Kidney (tissue), 14 donors: ENCODE data around the gene OR5AU1. TPM values are rescaled to one million over a fixed set of nuclear protein-coding genes. Genes with fewer than 3 reads are reported as not detected.

Experiments
- DNase-seq, 5 donors: peaks; one replicate each; pipeline ENCODE4 v3.0.0-alpha.2; 2013 to 2020
- FAIRE-seq: peaks from 2 replicates; lab custom pipeline; 2012; peaks lifted over from hg19 to GRCh38; lab: Jason Lieb, UNC
- H3K27ac ChIP-seq, 2 donors: one replicate each; pipeline ENCODE4 v1.7.0; 2013; ENCODE audit warnings: low read depth in 2 of 2, low read length in 2 of 2, inconsistent platforms in 1 of 2
- H3K27me3 ChIP-seq: one replicate; pipeline ENCODE4 v1.7.1; 2013; ENCODE audit warnings: low read length, inconsistent platforms; ENCODE audit not compliant: control insufficient read depth, insufficient read depth
- H3K36me3 ChIP-seq, 3 donors: one replicate each; pipeline versions ENCODE4 v1.7.0 to v1.7.1; 2013; ENCODE audit warnings: low read length in 3 of 3, control low read depth in 1 of 3, inconsistent platforms in 1 of 3; ENCODE audit not compliant: insufficient read depth in 3 of 3, control insufficient read depth in 2 of 3
- H3K4me1 ChIP-seq, 3 donors: one replicate each; pipeline versions ENCODE4 v1.7.0 to v1.7.1; 2013; ENCODE audit warnings: low read length in 3 of 3, inconsistent platforms in 1 of 3, low read depth in 1 of 3; ENCODE audit not compliant: control insufficient read depth in 2 of 3, insufficient read depth in 2 of 3
- H3K4me3 ChIP-seq, 3 donors: one replicate each; pipeline versions ENCODE4 v1.7.0 to v1.8.1; 2013; ENCODE audit warnings: low read length in 3 of 3, control low read depth in 1 of 3, inconsistent platforms in 1 of 3
- H3K9ac ChIP-seq, 3 donors: one replicate each; pipeline versions ENCODE4 v1.7.0 to v1.7.1; 2013; ENCODE audit warnings: low read length in 3 of 3, control low read depth in 1 of 3, inconsistent platforms in 1 of 3
- H3K9me3 ChIP-seq, 3 donors: one replicate each; pipeline versions ENCODE4 v1.7.0 to v1.7.1; 2013; ENCODE audit warnings: low read length in 3 of 3, control low read depth in 1 of 3, inconsistent platforms in 1 of 3; ENCODE audit not compliant: control insufficient read depth in 2 of 3, insufficient read depth in 1 of 3
- CTCF ChIP-seq: IDR thresholded peaks from 3 replicates; pipeline ENCODE4 v1.5.1; 2012; ENCODE audit warnings: mild to moderate bottlenecking, moderate library complexity, borderline replicate concordance; ENCODE audit not compliant: insufficient read depth; ENCODE audit errors: extremely low read depth
- intact Hi-C: fragments of 100-400 bp; cut with DNase I; formaldehyde crosslinking; loops from one replicate; pipeline ENCODE4 v1.11.1; 2022
- polyA plus RNA-seq: library from polyadenylated mRNA; stranded (reverse); fragments of 350-450 nt; fragmentation: Illumina TruSeq; extraction: RNeasy Lipid Tissue Mini Kit (QIAGEN cat#74804); gene quantifications from one replicate; pipeline ENCODE4 v1.2.3, GENCODE V29; 2014; ENCODE audit warnings: low read depth, low replicate concordance; ENCODE audit not compliant: insufficient read depth
- total RNA-seq: library from RNA; stranded (reverse); fragmentation: NEBNext Ultra II Directional; extraction: Animal tissue kit (Norgen Biotek cat#: 25700); gene quantifications from one replicate; pipeline ENCODE4 v1.2.1, GENCODE V29; 2021
- donor health status: control.
- donor health status: control.
- donor health status: control.
- donor health status: control.
- donor health status: control.
- donor health status: DM: yes; HTN: yes; CAD: no.
- donor health status: Normal renal cell carcinoma (clear cell type).

Gene OR5AU1
- total and polyA plus RNA-seq, 2 donors from 2014 or later, result not detected

- Histone ChIP-seq H3K9ac (no peak overlapping the region), H3K9me3 (no peaks in the 10 kb centered on the region), H3K36me3 (no peaks in the 10 kb centered on the region), H3K4me3 (no peak overlapping the region), H3K27ac (no peak overlapping the region), H3K4me1 (no peaks in the 10 kb centered on the region), H3K27me3 (no peaks in the 10 kb centered on the region)
- DNase-seq (no peak), FAIRE-seq (no peak)
- intact Hi-C loops, result no loop called here
- TF ChIP-seq CTCF, result no peak
These were observed 28.4 kb upstream of the OR5AU1 start for GRCh38 chr14:21184254-21184653.

- no peak for FAIRE-seq
- Histone ChIP-seq H3K4me3 (no peak overlapping the region), H3K9me3 (no peaks in the 10 kb centered on the region), H3K27me3 (no peaks in the 10 kb centered on the region), H3K27ac (no peak overlapping the region), H3K4me1 (no peaks in the 10 kb centered on the region), H3K36me3 (no peaks in the 10 kb centered on the region), H3K9ac (no peak overlapping the region)
- TF ChIP-seq CTCF, result no peak
- intact Hi-C loops, result no loop called here
- no peak for DNase-seq
These were observed 26.3 kb upstream of the OR5AU1 start for GRCh38 chr14:21182166-21182565.

- H3K27me3 ChIP-seq, result no peaks in the 10 kb centered on the region
- no peak overlapping the region for H3K9ac ChIP-seq
- H3K9me3 ChIP-seq, result no peaks in the 10 kb centered on the region
- no peak overlapping the region for H3K27ac ChIP-seq
- intact Hi-C loops, result no loop called here
- no peaks in the 10 kb centered on the region for H3K4me1 ChIP-seq
- H3K4me3 ChIP-seq, result no peak overlapping the region
- TF ChIP-seq CTCF, result no peak
- DNase-seq (no peak), FAIRE-seq (no peak)
- no peaks in the 10 kb centered on the region for H3K36me3 ChIP-seq
These were observed 15.3 kb upstream of the OR5AU1 start for GRCh38 chr14:21171128-21171527.

- intact Hi-C loops, result no loop called here
- H3K4me1 ChIP-seq, result no peaks in the 10 kb centered on the region
- no peaks in the 10 kb centered on the region for H3K9me3 ChIP-seq
- H3K36me3 ChIP-seq, result no peaks in the 10 kb centered on the region
- DNase-seq (no peak), FAIRE-seq (no peak)
- no peak for TF ChIP-seq CTCF
- H3K4me3 ChIP-seq, result no peak overlapping the region
- H3K9ac ChIP-seq, result no peak overlapping the region
- no peaks in the 10 kb centered on the region for H3K27me3 ChIP-seq
- H3K27ac ChIP-seq, result no peak overlapping the region
These were observed 13.7 kb upstream of the OR5AU1 start for GRCh38 chr14:21169573-21169972.
